Forelimb muscle (tissue), 1 donor: ENCODE data around the gene SLC6A12. TPM values are rescaled to one million over a fixed set of nuclear protein-coding genes. Genes with fewer than 3 reads are reported as not detected.
"Not testable (repeated sequence)": the region's sequence is repeated elsewhere in the genome, so short reads cannot be mapped to it uniquely, and the experiment has no call there.

Experiments used
- DNase-seq: peaks from one replicate; pipeline ENCODE4 v3.0.0-alpha.2; 2013; ENCODE audit warnings: low read depth
- polyA plus RNA-seq: library from polyadenylated mRNA; unstranded; fragments of 120-200 nt; gene quantifications from one replicate; pipeline ENCODE4 v1.2.1, GENCODE V29; 2013; ENCODE audit not compliant: insufficient read length

Gene SLC6A12
- polyA plus RNA-seq, 1 donor, result 0.90 TPM

DNA sequence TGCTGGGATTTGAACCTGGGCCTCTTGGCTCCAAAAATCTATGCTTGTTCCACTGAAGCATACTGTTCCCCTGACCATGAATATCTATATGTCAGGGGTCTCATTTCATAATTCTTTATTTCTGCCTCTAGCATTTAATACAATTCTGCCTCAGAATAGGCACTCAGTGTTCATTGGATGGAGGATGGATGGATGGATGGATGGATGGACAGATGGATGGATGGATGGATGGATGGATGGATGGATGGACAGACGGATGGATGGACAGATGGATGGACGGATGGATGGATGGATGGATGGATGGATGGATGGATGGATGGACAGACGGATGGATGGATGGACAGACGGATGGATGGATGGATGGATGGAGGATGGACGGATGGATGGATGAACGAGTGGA lies 3.1 kb upstream of the SLC6A12 start:
- not testable (repeated sequence) for DNase-seq

DNA sequence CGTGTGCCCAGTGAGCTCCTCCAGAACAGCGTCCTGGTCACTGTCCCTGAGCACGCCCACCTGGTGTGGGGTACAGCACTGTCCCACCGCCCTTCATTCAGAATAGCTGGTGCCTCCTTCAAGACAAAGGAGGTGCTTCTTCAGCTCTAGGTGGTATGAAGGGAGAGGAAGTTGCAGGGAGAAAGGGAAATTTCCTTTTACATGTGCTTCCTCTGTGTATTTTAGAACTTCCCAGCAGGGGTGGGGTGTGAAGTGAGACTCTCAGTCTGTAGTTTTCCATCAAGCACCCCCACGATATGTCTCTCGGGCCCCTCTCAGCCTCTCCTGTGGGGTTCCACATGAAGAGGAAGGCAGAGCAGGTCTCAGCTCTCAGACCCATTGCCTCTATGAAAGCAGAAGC lies 1.2 kb upstream of the SLC6A12 start:
- DNase-seq, result no peak

DNA sequence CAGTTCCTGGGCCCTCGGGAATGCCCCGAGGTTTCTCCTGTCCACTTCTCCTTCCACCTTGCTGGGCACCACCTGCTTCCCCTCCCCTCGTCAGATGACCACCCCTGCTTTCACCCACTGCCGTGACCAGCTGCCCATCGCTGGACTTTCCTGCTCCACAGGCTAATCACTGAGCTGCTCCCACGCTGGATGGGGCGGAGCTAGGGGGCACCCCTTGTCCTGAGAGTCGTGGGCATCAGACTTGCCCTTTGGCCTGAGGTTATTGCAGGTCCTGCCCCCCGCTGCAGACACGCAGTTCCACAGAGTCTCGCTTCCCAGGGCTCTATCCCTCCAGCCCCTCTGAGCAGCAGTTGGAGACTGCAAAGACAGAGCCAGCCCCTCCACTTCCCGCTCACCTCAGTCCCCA lies 427 bp downstream of the SLC6A12 start:
- no peak for DNase-seq

DNA sequence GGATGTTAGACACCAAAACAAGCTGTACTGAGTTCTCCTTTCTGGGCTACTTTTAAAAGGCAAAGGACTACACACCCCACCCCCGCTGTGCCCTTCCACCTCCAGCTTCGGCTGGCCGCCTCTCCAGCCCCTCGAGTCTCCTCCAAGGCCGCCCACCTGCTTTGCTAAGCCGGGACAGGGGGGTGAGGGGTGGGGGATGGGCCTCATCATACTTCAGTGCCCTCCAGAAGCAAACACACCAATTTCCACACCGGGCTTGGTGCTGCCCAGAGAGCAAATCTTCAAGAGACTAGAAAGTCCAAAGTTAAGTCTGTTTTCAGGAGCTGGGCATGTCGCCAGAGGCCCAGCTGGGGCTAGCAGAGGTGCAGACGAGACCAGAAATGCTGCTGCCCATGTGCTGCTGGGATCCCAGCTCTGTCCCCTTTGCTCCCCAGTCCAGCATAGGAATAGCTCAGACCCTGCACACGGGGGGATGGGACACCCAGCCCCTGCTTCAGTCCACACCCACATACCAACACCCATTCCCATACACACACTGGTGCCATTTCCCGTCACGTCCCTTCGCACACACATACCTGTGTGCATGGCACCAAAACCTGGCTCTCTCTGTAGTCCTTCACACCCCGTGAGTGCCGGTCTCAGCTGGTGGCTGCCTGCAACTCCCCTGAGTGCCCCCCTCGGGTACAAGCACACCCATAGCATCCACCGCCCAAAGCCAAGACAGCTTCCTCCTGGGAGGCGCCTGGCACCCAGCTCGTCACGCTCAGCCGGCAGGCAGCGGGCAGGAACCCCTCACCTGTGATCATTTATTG lies 1.0 kb downstream of the SLC6A12 start:
- DNase-seq, result no peak

DNA sequence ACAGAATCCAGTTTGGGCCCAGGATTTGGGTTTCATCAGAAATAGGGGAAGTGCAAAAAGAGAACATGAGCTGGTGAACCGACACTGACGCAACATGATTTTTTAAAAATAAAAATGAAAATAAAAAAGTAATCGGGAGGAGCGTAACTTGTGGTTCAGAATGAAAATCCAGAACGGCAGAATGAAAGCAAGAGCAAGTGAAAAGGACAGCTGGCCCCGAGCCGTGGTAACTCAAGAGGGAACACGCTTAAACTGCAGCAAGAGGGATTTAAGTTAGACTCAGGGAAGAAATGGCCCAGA lies 1.6 kb downstream of the SLC6A12 start:
- no peak for DNase-seq

DNA sequence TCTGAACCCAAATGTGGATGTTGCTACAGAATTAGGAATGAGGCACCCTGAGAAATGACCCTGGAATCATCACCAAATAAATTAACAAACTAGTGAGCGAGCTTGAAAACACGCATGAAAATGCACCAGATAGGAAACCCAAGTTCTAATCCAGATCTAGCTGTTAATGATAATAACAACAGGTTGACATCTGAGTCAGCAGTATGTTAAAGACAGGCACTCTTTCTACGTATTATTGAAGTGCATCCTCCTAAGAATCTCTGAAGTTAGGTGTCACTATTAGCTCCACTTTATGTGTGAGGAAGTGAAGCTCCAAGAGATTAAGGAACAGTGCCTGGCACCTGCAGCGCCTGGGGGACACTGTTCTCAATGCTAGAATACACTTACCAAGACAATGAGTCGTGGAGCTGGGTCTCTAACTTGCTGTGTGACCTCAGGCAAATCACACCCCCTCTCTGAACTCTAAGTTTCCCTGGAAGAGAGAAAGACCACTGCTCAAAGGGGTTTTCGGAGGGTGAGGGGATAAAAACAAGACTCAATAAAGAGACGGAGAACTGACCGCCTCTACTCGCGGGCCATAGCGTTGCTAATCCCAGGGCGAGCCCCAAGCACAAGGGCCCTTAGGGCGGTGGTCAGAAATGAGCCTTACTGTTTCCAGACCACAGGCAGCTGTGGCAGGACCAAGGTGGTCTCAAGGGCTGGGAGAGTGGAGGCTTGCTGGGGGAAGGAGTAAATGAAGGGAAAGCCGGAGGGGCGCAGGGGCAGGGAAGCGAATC lies 2.1 kb downstream of the SLC6A12 start:
- DNase-seq, result no peak

DNA sequence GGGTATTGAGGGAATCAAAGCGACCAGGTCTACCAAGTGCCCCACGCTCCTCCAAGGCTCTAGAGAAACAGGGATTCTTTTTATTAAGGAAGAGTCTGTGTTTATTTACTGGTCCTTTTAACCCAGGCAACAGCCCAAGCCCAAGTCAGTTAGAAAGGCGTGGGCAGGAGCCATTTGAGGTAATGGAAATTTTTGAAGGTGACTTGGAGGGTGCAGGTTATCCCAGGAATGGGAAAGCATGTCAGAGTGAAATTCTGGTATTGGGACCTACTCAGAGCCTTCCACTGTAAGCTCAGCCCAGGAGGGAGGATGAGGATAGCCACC lies 2.9 kb downstream of the SLC6A12 start:
- DNase-seq, result no peak

DNA sequence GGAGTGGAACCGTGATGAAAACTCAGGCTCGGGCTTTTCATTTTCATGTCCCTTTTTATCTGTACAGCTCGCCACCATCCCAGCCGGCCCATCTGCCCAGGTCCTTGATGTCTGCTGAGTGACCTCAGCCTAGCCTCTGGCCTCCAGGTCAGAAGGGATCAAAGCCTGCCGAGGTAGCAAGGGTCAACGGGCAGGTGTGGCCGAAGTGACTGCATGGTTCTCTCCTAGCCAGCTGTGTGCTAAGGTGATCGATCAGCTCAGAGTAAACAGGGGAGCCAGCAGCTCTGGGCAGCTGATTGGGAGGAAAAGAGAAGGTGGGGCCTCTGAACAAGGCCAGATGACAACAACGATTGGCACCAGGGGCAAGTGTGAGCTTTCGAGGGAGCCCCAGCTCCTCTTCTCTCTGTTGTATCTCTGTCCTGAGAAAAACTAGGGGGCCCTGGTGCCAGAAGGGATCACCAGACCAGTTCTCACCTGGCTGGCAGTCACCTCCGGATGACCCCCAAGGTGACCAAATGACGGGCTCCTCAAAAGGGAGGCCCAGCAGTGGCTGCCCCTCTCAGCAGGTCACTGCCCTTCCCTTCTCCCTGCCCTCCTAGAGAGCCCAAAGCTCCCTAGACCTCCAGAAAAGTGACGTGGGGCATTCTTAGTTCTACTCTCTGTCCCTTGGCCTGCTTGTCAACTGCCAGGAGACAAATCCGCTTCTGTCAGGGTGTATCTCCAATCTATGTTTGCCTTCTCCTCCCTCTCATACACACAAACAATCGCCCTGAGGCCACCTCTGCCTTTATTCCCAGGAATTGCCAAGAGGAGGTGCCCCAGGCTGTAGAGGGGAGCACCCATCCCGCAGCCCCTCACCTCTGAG lies 3.4 kb downstream of the SLC6A12 start:
- DNase-seq, result no peak

DNA sequence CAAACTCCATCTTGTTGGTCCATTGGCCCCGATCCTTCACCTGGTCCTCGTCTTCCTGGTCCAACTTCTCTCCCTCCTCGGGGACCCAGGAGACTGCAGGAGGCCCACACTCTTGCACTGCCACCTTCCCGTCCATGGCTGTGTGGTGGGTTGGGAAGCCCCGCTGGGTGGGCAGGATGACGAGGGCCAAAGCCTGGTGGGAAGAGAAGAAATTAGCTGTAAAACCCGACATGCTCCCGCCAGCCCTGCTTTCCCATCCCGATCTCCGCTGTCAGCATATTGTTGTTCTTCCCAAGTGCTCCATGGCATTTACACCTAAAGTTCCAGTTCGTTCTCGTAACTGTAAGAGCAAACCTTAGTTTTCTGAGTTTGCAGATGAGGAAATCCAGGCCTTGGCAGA lies 4.1 kb downstream of the SLC6A12 start:
- no peak for DNase-seq

DNA sequence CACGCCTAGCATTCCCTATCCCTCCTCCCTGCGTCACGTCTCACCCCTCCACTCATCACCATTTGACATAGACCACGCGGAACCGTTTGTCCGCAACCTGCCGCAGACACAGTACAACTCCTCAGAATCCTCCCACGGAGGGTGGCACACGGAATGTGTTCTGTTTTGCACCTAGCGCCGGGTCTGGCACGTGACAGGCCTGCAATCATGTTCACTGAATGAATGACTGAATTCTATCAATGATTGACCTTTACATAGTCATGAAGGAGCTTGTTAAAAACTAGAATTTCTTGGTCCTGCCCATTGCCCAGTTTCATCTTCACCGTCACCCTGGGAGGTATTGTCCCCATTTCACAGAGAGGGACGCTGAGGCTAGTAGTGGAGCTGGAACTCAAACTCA lies 4.7 kb downstream of the SLC6A12 start:
- no peak for DNase-seq

DNA sequence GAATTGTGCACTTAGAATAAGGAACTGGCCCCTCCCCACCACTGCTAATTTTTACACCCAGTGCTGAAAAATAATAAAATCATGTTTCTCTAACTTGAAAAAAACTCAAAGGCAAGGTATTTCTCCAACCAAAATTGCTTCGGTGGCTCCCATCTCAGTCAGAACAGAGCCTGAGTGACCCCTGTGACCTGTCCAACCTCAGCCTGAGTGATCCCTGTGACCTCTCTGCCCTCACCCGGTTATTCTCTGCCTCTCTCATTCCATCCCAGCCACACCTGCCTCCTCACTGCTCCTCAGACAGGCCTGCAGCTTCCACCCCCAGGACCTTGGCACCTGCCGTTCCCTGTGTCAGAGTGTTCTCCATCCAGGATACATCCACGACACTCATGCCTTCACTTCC lies 5.1 kb downstream of the SLC6A12 start:
- no peak for DNase-seq

DNA sequence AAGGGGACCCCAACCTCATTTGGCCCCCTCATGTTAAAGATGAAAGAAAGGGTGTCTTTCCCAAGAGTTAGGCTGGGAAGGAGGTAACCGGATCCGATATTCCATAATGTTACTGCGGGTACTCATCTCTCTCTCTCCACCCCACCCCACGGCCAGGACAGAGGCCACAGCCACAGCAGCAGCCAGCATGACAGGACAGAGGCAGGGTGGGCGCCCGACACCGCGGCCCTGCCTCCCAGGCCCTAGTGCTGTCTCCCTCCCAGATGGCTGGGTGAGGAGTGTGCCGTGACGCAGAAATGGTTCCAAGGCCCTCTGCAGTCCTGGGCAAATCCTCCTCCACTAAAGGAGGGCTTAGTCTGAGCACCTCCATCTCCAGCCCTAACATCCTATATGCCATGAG lies 6.2 kb downstream of the SLC6A12 start:
- DNase-seq, result no peak

DNA sequence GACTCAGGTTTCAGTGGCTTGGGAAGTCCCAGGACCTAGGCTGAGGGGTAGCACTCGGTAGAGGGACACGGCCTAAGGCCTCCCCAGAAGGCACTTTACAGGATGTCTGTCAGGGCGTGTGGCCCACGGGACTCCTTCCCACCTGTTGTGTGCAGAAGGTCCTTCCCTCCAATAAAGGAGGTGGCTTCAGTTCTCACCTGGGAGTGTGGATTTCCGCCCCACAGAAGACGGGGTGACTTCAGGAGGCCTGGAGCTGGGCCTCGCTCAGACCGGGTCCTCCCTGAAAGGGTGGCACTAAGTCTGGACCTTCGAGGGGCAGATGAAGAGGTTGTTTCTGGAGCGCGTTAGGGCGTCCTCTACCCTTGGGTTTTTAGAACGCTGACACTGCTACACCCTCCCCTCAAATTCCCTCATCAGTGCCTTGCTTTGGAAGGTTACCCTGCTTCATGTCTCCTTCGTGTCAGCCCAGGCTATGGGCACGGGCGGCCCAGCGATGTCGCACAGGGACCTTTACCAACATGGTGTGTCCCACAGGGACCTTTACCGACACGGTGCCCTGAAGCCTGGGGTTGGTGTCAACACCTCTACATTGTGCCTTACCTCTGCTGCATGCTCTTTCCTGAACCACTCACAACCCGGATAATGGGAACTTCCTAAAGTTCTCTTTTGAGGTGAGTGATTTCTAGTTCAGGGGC lies 7.1 kb downstream of the SLC6A12 start:
- DNase-seq, result no peak

DNA sequence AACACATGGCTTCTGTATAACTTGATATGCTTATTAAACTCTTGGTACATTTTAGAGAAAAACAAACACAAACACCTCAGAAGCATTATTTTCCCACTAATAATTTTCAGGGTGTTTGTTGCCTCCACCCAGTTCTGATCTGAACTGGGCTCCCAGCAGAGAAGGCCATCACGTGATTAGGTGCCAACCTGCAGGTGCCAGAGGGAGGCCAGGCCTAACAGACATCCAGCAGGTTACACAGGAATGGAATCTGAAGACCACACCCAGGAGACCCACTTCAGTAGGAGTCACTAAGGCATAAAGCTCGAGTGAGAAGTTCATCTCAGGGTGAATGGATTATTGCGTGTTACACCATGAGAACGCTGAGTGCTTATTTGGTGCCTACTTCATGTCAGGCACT lies 8.9 kb downstream of the SLC6A12 start:
- DNase-seq, result no peak

DNA sequence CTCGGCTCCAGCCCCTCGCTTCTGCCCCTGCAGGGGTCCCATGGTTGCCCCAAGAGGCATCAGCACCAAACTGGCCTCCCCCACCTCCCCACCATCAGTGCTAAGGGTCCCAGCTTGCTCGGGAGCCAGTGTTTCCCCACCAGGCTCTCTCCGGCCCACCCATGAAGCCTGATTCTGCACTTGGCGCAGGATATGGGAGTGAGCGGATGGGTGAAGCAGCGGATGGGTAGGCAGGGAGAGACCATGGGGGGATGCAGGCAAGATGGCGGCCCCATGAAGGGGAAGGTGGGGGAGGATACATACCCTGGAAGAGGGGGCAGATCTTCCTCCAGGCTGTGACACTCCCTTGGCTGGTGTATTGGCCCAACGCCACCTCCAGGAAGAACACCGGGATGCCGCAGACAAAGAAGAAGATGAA lies 9.7 kb downstream of the SLC6A12 start:
- DNase-seq, result no peak

DNA sequence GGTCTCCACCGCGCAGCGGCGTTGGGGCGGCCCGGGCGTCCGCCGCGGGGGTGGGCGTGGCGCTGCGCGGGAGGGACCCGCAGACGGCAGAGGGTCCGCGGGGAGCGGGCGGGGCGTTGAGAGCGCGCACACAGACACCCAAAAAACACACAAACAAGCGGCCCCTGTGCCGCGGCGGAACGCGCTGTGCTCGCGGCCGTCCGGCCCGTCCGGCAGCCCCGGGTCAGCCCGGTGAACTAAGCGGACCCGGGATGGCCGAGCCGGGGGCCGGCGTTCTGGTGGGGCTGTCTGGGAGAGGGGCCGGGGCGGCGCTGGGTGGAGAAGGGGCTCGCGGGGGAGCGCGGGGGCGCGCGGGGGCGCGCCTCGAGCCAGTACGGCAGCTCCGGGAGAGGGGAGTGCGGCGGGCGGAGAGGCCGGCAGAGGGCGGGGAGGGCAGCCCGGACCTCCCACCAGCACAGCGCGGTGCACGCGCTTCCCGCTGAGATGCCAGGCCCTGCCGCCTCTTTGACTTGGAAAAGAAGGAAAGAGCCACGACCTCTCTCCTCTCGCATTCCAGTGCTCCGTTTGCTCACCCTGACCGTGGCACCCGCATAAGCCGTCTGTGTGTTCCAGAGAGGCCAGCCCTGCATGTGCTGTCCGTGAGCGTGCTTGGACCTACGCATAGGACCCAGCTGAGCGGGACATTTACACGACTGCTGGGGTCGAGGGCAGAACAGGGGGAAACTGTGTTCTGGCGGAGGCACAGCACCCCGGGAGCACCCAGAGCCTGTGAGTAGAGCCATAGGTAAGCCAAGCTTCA lies 10.3 kb downstream of the SLC6A12 start:
- no peak for DNase-seq

DNA sequence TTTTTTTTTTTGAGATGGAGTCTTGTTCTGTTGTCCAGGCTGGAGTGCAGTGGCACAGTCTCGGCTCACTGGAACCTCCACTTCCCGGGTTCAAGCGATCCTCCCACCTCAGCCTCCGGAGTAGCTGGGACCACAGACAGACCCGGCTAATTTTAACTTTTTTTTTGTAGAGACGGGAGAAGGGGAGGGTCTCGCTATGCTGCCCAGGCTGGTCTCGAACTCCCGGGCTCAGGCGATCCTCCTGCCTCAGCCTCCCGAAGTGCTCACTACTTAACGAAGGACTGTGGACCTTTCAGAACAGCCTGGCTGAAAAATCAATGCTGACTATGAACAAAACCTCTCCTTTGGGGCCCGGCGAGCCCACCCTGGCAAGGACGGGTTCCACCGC lies 10.9 kb downstream of the SLC6A12 start:
- no peak for DNase-seq

DNA sequence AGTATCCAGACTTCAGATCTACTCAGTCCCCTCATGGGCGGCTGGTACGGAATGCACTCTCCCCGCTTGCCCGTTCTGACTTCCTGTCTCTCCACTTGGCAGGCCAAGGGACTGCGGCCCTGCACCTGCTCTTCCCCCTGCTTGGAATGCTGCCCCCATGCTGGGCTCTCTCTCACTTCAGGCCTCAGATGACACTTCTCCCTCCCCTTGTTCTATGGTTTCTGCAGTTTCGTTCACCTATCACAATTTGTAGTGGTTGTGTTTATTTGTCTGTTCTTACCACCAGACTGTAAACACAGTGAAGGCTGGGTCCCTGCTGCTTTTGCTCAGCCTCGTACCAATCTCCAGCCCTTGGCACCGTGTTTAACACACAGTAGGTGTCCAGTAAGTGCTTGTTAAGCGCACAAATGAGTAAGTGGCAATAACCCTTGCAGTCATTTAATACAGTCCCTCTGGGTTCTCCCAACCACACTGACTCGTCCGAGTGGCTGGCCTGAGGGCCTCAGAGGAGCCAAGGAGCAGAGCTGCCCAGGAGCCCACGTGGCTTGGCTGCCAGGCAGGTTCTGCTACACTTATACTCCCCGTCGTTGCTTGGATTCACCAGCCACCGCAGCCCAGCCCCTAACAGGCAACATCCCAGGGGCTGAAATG lies 11.8 kb downstream of the SLC6A12 start:
- DNase-seq, result no peak

DNA sequence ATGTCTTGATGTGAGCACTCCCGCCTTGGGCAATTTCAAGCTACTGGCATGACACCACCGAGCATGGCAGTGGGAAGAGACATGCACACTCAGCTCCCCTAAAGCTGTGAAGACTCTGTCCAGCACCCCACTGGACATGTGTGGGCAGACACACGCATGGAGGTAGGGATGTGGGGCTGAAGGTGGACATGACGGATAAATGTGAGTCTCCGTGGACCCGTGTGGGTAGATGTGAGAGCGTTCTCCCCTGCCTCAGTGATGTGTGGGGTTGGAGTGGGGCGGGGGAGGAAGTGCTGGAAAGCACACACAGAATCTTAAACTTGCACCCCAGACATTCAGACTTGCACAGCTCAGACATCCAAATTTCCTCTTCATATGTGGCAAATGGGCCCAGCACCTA lies 12.6 kb downstream of the SLC6A12 start:
- no peak for DNase-seq

DNA sequence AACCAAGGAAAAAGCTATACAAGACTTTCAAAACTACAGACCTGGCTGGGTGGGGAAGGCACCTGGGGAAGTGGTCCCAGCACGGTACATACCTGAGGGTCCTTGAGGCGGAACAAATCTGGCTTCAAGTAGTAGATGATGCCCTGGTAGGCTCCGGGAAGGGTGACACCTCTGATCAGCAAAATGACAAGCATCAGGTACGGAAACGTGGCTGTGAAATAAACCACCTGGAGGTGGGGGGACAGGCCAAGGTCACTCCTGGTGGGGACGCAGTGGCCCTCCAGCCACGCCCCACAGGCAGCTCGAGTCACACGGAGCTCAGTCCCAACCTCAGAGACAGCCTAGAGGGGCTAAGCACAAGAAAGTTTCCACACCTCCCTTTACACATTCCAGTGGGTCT lies 15.3 kb downstream of the SLC6A12 start:
- DNase-seq, result no peak
